Neuronal stem cell (in vitro differentiated cells): Measurements from ENCODE around the gene VSIR.

ENCODE experiments used
- DNase-seq: peaks from one replicate; pipeline ENCODE4 v3.0.0-alpha.2; 2013; ENCODE audit warnings: low spot score
- H2AFZ ChIP-seq: one replicate; pipeline ENCODE4 v1.6.1; 2013; ENCODE audit warnings: mild to moderate bottlenecking, low read length, inconsistent platforms
- H2AK5ac ChIP-seq: 2 replicates; pipeline ENCODE4 v1.6.1; 2013; ENCODE audit warnings: low read depth, mild to moderate bottlenecking, inconsistent platforms, low read length, moderate library complexity, mixed read lengths
- H2BK120ac ChIP-seq: 2 replicates; pipeline ENCODE4 v1.6.1; 2013; ENCODE audit warnings: low read depth, mild to moderate bottlenecking, inconsistent platforms, low read length, moderate library complexity, mixed read lengths
- H2BK12ac ChIP-seq: one replicate; pipeline ENCODE4 v1.6.1; 2013; ENCODE audit warnings: low read length, inconsistent platforms
- H2BK15ac ChIP-seq: 2 replicates; pipeline ENCODE4 v1.6.1; 2013; ENCODE audit warnings: mild to moderate bottlenecking, low read length, inconsistent platforms, mixed read lengths
- H2BK5ac ChIP-seq: one replicate; pipeline ENCODE4 v1.6.1; 2013; ENCODE audit warnings: inconsistent platforms, mild to moderate bottlenecking, low read length, moderate library complexity
- H3K14ac ChIP-seq: one replicate; pipeline ENCODE4 v1.6.1; 2013; ENCODE audit warnings: low read length, inconsistent platforms
- H3K18ac ChIP-seq: 2 replicates; pipeline ENCODE4 v1.6.1; 2013; ENCODE audit warnings: low read length, inconsistent platforms
- H3K23ac ChIP-seq: 2 replicates; pipeline ENCODE4 v1.6.1; 2013; ENCODE audit warnings: low read depth, mild to moderate bottlenecking, mixed read lengths, low read length, inconsistent platforms; ENCODE audit not compliant: poor library complexity
- H3K27ac ChIP-seq: replicated peaks from 3 replicates; pipeline ENCODE4 v1.5.1; 2013; ENCODE audit warnings: low read length, inconsistent platforms
- H3K27me3 ChIP-seq, 3 experiments: 2 replicates each; pipeline ENCODE4 v1.6.1; 2013; ENCODE audit warnings: low read length in 3 of 3, mild to moderate bottlenecking in 2 of 3, inconsistent platforms in 1 of 3, low read depth in 1 of 3, mixed read lengths in 1 of 3, moderate library complexity in 1 of 3; ENCODE audit not compliant: control insufficient read depth in 3 of 3, insufficient read depth in 3 of 3
- H3K36me3 ChIP-seq, 2 donors: replicated peaks in 1 of 2; 2 replicates each; pipeline ENCODE4 v1.6.1; 2013; ENCODE audit warnings: low read length in 2 of 2; ENCODE audit not compliant: control insufficient read depth in 2 of 2, insufficient read depth in 2 of 2
- H3K4ac ChIP-seq: 2 replicates; pipeline ENCODE4 v1.6.1; 2013; ENCODE audit warnings: inconsistent platforms, mild to moderate bottlenecking, low read length, moderate library complexity
- H3K4me1 ChIP-seq, 2 donors: 1 replicate in 1 of 2; 2 replicates in 1 of 2; pipeline ENCODE4 v1.6.1; 2013; ENCODE audit warnings: low read length in 2 of 2, low read depth in 1 of 2; ENCODE audit not compliant: control insufficient read depth in 2 of 2, insufficient read depth in 1 of 2
- H3K4me2 ChIP-seq: one replicate; pipeline ENCODE4 v1.6.1; 2013; ENCODE audit warnings: mild to moderate bottlenecking, low read length, inconsistent platforms; ENCODE audit not compliant: insufficient read depth, poor library complexity, severe bottlenecking
- H3K4me3 ChIP-seq, 2 donors: 2 replicates each; pipeline ENCODE4 v1.5.1; 2013; ENCODE audit warnings: low read length in 2 of 2, mild to moderate bottlenecking in 2 of 2, inconsistent platforms in 1 of 2, moderate library complexity in 1 of 2
- H3K79me1 ChIP-seq: one replicate; pipeline ENCODE4 v1.6.1; 2013; ENCODE audit warnings: low read depth, mild to moderate bottlenecking, inconsistent platforms, low read length, moderate library complexity
- H3K9ac ChIP-seq: one replicate; pipeline ENCODE4 v1.6.1; 2013; ENCODE audit warnings: mild to moderate bottlenecking, low read depth, low read length, inconsistent platforms; ENCODE audit not compliant: poor library complexity
- H3K9me3 ChIP-seq, 2 donors: replicated peaks in 1 of 2; 2 replicates each; pipeline versions ENCODE3 to v1.6.1; 2013; ENCODE audit warnings: low read length in 2 of 2, mild to moderate bottlenecking in 2 of 2, inconsistent platforms in 1 of 2, low read depth in 1 of 2, mixed read lengths in 1 of 2, moderate library complexity in 1 of 2; ENCODE audit not compliant: control insufficient read depth in 2 of 2, insufficient read depth in 1 of 2
- H4K8ac ChIP-seq: one replicate; pipeline ENCODE4 v1.6.1; 2013; ENCODE audit warnings: low read depth, mild to moderate bottlenecking, inconsistent platforms, low read length, moderate library complexity
- H4K91ac ChIP-seq: one replicate; pipeline ENCODE4 v1.6.1; 2013; ENCODE audit warnings: low read length, low read depth, mild to moderate bottlenecking, inconsistent platforms; ENCODE audit not compliant: poor library complexity
- WGBS, 2 donors: extraction: QIAGEN DNeasy Blood & Tissue Kit; methylation state at CpG; one replicate each; pipeline ENCODE4 v1.1.7; 2013; ENCODE audit warnings: missing lambda C conversion rate in 2 of 2, mixed read lengths in 1 of 2; ENCODE audit not compliant: insufficient read length in 2 of 2, insufficient replicate concordance in 1 of 2; ENCODE audit errors: extremely low coverage in 2 of 2; 5-methylcytosine and 5-hydroxymethylcytosine counted together

VSIR gene

DNA sequence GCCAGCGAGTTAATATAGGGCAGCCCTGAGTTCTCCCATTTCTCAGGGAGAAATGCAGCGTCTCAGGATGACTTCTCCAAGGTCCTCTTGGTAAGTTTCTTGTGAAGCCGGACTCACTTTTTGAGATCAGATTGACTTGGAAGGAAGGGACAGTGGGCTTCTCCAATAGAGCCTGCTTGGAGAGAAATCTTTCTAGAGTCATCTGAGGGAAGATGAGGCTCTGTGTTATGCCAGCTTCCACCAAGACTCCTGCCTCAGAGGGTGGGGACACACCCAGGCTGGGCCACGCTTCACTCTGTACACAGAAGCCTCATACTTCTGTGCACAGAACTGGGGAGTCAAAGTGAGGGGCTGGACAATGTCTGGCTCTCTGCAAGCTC is 59.3 kb downstream of the VSIR start:
- Histone ChIP-seq H4K8ac (no peak overlapping the region), H4K91ac (no peak overlapping the region), H3K14ac (peak overlapping the region; percentile 38), H3K4me1 (peaks cover 0 to 8% of the 10 kb centered on the region in 2 donors), H2BK120ac (no peak overlapping the region), H3K4me2 (no peak overlapping the region), H3K4me3 (no peak overlapping the region), H2BK5ac (no peak overlapping the region), H3K36me3 (no peaks in the 10 kb centered on the region), H2BK15ac (no peak overlapping the region), H2AFZ (no peak overlapping the region), H2BK12ac (no peak overlapping the region), H3K18ac (peak overlapping the region; percentile 71), H2AK5ac (peak overlapping the region; percentile 83), H3K79me1 (peaks cover 2% of the 10 kb centered on the region), H3K27me3 (peaks cover 0 to 10% (median 0%) of the 10 kb centered on the region in 3 experiments), H3K4ac (no peak overlapping the region), H3K9me3 (no peaks in the 10 kb centered on the region), H3K9ac (no peak overlapping the region), H3K27ac (no peak overlapping the region), H3K23ac (peak overlapping the region; percentile 31)
- WGBS, 2 donors: no CpG with 5 or more reads among the region's 4 CpGs
- DNase-seq: no peak

GRCh38 chr10:71713135-71714030 is 59.9 kb downstream of the VSIR start:
- Histone ChIP-seq H2BK15ac (peak overlapping the region; percentile 54), H3K4me2 (no peak overlapping the region), H2BK120ac (no peak overlapping the region), H3K9ac (no peak overlapping the region), H4K8ac (peak overlapping the region; percentile 78), H3K9me3 (no peaks in the 10 kb centered on the region), H3K36me3 (no peaks in the 10 kb centered on the region), H3K79me1 (peaks cover 2% of the 10 kb centered on the region), H2BK12ac (no peak overlapping the region), H3K4ac (no peak overlapping the region), H2AFZ (peak overlapping the region; percentile 49), H3K27me3 (peaks cover 0 to 11% (median 0%) of the 10 kb centered on the region in 3 experiments), H2AK5ac (peak overlapping the region; percentile 73), H3K23ac (no peak overlapping the region), H3K18ac (peak overlapping the region; percentile 90), H3K27ac (no peak overlapping the region), H3K4me1 (peaks cover 0 to 8% of the 10 kb centered on the region in 2 donors), H4K91ac (no peak overlapping the region), H3K14ac (no peak overlapping the region), H2BK5ac (peak overlapping the region; percentile 63), H3K4me3 (no peak overlapping the region)
- no CpG with 5 or more reads among the region's 12 CpGs for WGBS, 2 donors
- DNase-seq: no peak

DNA sequence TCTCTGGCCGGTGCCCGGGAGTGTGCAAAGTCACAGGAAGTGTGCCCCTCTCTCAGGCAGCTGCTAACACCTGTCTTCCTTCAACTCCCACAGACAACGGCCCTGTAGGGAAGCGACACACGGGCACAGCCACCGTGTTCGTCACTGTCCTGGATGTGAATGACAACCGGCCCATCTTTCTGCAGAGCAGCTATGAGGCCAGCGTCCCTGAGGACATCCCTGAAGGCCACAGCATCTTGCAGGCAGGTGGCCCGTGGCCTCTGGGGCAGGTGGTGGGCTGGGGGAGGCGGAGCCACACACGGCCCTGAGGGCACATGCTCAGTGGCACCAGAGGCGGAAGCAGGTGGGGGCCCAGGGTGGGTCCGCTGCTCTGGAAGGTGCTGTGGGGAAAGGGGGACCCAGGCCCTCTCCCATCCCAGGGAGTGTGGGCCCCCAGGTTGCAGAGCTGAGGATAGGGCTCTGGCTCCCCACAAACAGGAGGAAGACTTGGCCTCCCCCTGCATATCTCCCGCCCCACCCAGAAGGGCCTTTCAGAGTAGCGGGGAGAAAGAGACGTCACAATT is 60.7 kb downstream of the VSIR start:
- Histone ChIP-seq H2BK15ac (peak overlapping the region; percentile 54), H3K36me3 (no peaks in the 10 kb centered on the region), H3K14ac (peak overlapping the region; percentile 97), H4K91ac (no peak overlapping the region), H3K4me3 (no peak overlapping the region), H3K27ac (no peak overlapping the region), H2AFZ (no peak overlapping the region), H3K9ac (peak overlapping the region; percentile 40), H3K79me1 (peaks cover 2% of the 10 kb centered on the region), H2BK12ac (peak overlapping the region; percentile 80), H4K8ac (peak overlapping the region; percentile 78), H2BK5ac (peak overlapping the region; percentile 63), H3K27me3 (peaks cover 0 to 11% (median 0%) of the 10 kb centered on the region in 3 experiments), H3K23ac (peak overlapping the region; percentile 95), H2BK120ac (no peak overlapping the region), H3K4me1 (peaks cover 0 to 9% of the 10 kb centered on the region in 2 donors), H3K9me3 (no peaks in the 10 kb centered on the region), H3K4ac (peak overlapping the region; percentile 31), H2AK5ac (peak overlapping the region; percentile 73), H3K18ac (peak overlapping the region; percentile 90), H3K4me2 (no peak overlapping the region)
- no peak for DNase-seq
- no CpG with 5 or more reads among the region's 17 CpGs for WGBS, 2 donors

DNA sequence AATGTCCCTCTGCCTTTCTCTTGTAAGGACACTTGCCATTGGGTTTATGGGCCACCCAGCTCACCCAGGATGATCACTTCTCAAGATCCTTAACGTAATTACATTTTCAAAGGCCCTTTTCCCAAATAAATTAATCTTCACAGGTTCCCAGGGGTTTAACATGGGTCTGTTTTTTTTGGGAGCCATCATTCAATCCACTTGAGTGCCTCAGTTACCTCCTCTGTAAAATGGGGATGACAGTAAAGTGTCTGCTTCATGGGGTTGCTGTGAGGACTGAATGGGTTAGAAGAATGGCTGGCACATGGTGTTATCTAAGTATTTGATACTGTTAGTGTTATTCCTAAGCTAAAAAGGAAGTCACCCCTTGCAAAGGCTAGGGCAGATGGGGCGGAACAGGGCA is 61.1 kb downstream of the VSIR start:
- H3K4me1 ChIP-seq: peaks cover 0 to 9% of the 10 kb centered on the region in 2 donors
- no peak overlapping the region for H2BK12ac ChIP-seq
- H3K27ac ChIP-seq: no peak overlapping the region
- H3K14ac ChIP-seq: no peak overlapping the region
- H2AFZ ChIP-seq: no peak overlapping the region
- H2AK5ac ChIP-seq: no peak overlapping the region
- no peaks in the 10 kb centered on the region for H3K36me3 ChIP-seq
- no peak overlapping the region for H2BK120ac ChIP-seq
- H3K79me1 ChIP-seq: peaks cover 2% of the 10 kb centered on the region
- peaks cover 0 to 11% (median 0%) of the 10 kb centered on the region in 3 experiments for H3K27me3 ChIP-seq
- H3K23ac ChIP-seq: no peak overlapping the region
- H3K9ac ChIP-seq: no peak overlapping the region
- H2BK15ac ChIP-seq: no peak overlapping the region
- H3K9me3 ChIP-seq: no peaks in the 10 kb centered on the region
- H4K8ac ChIP-seq: no peak overlapping the region
- H2BK5ac ChIP-seq: no peak overlapping the region
- WGBS, 2 donors: no CpG with 5 or more reads among the region's 2 CpGs
- no peak overlapping the region for H3K18ac ChIP-seq
- H3K4me2 ChIP-seq: no peak overlapping the region
- no peak for DNase-seq
- no peak overlapping the region for H3K4ac ChIP-seq
- H3K4me3 ChIP-seq: no peak overlapping the region
- no peak overlapping the region for H4K91ac ChIP-seq
